ENCODE data around the gene FMN1.

The FMN1 gene

DNA sequence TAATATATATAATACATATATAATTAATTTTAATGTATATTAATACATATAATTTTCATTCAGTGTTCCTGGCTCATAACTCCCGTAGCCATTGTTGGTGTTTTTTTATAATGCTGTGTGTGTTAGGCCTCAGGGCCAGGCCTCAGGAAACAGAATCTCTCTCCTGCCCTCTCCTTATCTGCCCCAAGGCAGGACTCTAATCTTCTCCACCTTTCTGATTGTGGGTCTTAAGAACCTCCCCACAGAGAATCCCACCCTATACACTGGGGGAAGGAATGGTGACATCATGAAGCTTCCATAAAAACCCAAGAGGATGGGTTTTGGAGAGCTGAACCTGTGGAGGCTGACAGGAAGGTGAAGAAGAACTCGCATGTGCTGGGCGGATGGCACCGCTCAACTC is 4.0 kb upstream of the FMN1 start:
- no peak for DNase-seq

DNA sequence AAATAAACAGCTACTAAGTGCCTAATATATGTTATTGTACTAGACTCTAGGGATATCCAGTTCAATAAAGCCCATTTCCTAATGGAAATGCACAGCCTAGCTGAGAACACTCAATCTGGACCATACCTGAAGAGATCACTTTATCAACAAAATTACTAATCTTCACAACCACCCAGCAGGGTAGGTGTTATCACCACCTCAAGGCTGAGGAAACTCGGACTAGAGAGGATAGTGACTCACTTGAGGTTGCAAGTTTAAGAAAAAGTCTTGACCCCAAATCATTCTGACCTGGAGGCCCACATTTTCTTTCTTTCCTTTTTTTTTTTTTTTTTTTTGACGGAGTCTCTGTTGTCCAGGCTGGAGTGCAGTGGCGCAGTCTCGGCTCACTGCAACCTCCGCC is 3.1 kb upstream of the FMN1 start:
- no peak for DNase-seq

DNA sequence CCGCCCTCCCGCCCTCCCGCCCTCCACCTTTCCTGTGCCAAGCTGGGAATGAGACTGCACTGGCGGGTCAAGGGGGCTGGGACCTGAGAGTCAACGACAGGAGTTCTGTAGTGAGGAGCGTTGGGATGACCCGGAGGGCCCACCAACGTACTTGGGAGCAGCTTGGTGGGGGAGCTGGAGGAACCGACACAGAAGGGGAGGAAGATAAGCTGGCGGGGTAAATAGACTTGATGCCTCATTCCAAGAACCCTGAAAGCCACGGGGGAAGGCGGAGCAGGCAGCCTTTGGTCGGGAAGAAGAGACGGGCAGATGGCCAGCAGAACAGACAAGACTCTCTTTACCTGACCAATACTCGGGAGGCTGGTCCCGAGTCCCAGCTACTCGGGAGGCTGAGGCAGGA is 277 bp downstream of the FMN1 start:
- no peak for DNase-seq

DNA sequence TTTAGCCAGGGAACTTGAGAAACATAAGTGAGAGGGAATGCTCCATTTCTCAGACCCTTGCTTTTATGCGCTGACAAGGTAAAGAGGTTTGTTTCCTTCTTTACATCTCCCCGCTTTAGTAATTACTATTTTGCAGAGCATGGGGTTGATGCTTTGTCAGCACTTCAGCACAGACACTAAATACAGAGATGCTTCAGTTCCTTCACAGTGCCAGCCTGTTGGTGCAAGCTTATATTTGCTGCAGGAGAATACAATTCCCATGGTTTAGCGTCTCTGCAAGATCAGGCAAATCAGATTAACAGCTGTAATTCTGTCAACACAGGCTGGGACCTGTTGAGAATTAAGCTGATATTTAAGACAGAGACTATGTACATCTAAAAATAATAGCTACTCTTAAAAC is 2.9 kb downstream of the FMN1 start:
- no peak for DNase-seq

DNA sequence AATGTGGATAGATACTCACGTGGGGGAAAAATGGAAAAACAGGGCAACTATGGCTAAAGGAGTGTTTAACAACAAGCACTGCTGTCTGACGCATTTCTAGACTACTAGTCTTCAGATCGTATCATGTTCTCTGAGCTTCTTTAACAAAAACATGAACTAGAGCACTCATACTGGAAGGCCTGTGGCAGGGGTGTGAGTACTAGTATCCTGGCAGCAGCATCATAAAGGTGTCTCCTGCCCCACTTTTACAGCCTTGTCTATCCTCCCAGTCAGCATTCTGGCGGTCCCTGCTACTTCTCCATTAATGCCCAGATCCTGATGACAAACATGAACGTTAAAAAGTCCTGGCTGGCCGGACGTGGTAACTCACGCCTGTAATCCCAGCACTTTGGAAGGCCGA is 4.0 kb downstream of the FMN1 start:
- DNase-seq = peak in 1 of 5 donors; percentile 55

DNA sequence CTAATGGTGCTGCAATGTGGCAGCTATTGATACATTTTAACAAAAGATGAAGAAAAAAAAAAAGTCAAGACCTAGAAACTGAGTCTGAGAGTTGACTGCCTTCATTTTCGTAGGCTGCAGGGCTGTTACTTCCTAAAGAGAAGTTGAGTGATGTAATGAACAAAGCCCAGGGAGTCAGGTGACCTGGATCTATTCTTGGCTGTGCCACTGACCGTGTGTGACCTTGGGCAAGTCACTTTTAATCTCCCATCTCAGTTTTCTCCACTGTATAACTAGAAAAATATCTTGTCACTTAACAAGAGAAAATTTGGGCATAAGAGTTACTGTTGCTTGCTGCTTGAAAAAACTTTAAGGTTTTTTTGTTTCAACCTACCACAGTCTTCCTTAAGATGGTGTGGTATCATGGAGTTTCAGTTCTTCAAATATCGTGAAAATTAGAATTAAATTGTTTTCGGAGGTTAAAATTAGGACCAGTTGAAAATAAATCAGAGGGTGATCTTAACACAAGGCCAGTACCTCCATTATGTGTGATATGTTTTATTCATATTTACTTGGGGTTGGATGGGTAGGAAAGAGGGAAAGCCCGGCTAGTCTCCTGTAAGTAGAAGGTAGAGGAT is 5.8 kb downstream of the FMN1 start:
- DNase-seq = no peak

DNA sequence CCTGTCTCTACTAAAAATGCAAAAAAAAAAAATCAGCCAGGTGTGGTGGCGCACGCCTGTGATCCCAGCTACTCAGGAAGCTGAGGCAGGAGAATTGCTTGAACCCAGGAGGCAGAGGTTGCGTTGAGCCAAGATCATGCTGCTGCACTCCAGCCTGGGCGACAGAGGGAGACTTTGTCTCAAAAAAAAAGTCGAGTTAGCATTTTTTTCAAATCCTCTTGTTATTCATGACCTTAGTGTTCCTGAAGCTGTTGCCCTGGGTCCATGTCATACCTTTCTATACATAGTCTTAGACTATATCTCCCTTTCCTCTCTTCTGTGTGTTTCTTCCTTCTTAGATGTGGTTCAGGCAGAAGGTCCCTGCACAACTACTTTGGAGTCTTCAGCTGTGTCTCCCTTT is 6.4 kb downstream of the FMN1 start:
- DNase-seq = no peak

DNA sequence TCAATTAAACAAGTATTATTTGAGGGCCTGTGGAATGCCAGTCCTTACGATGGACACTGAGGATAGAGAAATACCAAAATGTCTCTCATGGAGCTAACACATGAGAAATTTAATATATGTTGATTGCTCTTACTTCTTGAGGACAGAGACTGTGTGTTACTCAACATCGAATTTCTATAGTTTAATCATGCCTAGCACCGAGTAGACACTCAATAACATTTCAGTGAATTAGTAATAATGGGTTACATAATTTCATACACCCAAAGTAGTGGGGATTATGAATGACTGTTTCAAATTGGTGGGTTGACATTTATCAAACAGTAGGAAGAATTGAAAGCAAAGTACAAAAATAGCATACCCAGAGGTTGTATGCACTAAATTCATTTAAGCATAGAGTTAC is 11.2 kb downstream of the FMN1 start:
- no peak for DNase-seq

DNA sequence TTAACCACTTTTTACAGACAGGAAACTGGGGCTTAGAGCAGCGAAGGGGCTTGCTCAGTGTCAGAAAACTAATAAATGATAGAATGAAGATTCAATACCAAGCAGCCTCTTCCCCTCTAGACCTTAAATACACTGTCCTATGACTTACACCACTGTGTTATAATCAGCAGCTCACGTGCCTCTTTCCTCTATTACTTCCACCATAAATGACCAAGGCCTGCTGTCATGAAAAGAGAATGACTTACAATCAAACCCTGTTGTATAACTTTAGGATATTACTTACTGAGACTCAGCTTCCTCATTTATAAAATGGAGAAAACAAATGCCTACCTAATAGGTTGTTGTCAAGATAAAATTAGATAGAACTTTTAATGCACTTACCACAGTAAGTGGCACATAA is 11.6 kb downstream of the FMN1 start:
- no peak for DNase-seq

DNA sequence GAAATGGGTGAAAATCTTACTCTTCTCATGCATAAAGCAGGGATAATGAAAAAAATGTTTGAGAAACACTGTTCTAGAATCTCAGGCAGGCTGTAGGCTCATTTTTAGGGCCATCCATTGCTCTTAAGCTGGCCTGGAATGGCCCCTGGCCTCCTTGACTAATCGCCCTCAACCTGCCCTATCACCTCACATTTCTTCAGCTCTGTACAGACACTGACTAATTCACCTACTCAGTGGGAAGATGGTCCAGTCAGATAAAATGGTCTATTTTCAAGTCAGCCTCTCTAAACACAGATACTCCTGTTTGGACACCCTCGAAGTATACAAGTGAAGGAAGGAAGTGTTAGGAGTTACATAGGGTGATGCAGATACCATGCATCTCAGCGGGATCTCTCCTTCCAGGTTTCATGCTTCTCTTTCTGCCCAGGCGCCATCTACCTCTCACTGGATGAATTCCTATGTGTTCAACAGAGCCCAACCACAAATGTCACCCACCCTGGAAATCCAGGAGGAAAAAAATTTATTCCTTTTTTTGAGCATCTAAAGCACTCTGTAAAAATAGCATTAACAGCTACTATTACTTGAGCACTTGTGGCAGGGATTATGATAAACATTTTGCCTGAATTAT is 12.1 kb downstream of the FMN1 start:
- no peak for DNase-seq

DNA sequence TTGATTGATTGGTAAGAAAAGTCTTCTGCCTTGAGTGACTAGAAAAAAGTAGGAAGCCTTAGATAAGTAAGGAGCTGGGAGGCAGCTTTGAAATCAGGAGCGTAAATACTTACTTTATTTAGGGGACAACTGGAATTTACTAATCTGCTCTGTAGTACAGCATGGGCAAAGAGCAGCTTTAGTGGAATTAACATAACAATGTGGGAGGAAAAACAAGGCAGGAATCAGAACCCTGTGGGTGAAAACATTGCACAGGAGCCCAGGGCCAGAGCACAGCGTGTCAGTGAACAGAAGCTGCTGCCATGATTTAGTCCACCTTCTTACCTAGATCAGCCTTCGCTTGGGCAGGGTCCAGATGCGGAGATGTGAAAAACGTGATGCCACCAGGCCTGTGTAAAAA is 14.6 kb downstream of the FMN1 start:
- DNase-seq = no peak

DNA sequence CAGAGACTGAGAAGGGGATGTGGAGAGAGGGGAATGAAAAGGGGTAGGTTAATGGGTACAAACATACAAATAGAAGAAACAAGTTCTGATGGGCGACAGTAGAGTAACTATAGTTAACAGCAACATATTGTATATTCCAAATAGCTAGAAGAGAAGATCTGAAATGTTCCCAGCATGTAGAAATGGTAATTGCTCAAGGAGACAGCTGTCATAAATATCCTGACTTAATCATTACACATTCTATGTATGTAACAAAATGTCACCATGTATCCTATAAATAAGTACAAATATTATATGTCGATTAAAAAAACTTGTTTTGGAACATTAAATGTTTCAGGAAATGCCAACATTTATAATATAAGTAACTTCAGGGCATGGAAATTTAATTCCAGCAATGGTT is 23.3 kb downstream of the FMN1 start:
- no peak for DNase-seq

DNA sequence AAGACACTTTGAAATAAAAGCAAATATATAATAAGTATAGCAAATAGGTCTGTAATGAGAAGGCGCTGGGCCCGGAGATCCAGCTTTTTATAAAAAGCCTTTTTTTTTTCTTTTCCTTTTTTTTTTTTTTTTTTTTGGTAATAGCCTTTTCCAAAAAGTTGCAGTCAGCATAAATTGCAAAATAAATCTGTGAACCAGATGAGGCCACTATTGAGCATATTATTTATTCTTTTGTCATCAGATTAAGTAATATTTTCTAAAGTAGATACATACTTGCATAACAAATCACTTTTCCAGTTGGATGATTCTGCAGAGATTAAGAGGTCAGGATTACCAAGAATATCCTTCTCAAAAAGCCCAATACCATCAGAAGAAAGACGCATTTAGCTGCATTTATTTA is 24.9 kb downstream of the FMN1 start:
- no peak for DNase-seq

DNA sequence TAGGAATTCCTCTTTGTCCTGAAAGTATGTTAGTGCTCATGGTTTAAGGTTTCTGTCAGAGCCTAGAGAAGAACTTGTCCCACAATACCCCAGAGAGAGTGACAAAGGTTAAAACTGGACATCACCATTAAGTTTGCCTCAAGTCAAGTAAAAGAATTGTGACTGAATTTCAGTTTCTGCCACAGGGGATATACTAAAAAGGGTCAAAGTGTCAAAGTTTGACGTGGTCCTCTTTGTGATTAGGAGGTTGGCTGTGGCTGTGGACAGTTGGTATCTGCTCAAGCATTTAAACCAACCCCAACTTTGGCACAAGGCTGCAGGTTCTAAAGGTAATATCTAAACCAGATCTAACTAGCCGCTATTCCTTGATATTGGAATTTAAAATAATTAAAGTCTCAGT is 26.1 kb downstream of the FMN1 start:
- DNase-seq = no peak

DNA sequence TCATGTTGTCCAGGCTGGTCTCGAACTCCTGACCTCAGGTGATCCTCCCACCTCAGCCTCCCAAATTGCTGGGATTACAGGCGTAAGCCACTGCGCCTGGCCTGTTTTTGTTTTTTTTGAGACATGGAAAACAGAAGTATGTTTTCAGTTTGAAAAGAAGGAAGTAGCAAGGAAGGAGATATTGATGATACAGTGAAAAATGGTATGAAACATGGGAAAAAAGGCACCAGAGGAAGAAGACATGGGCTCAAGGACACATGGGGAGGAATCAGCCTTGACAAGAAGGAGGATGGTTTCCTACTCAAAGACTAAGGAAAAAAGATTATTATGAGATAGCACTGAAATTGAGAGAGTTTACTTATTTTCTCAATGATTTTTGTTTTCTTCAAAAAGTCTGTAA is 30.7 kb downstream of the FMN1 start:
- no peak for DNase-seq

DNA sequence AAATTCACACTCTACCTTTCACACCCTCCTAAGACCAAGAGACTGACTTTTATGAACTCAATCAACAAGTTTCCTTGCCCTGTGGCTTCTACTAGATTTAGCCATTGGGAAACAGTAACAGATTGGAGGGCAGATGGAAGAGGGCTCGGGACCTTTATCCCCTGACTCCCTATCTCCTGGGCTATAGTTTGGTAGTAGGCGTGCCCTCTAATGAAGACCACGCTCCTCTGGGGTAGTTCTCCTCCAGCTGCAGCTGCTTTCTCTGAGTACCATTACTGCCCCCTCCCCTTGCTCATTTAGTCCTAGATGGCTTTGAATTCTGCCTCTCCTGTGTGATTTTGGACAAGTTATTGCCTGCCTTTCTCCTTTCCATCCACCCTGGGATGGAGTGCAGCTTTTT is 33.3 kb downstream of the FMN1 start:
- no peak for DNase-seq

DNA sequence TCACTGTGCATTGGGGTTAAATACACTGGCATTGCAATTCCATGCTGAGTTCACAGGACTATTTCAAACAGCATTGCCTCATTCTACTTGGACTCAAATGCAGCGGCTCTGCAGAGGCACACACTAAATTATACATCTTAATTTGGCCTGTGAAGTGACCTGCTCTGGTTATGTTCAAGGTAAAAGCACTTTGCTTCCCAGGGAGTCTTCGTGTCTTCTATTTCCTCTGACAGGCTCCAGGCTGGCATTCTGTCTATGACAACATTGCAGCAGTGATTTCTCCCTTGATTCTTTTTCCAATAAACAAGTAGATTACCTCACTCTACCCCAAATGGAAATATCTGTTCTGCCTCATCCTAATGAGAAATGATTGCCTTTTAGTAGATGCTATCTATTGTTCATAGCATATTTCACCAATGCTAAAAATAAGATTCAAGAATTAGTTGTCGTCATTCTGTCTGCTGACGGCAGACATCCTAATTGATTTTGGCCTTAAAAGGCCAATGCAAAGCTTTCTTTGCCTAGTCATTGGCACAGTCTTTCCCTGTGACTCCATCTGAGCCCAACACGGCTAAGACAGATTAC is 33.8 kb downstream of the FMN1 start:
- DNase-seq = no peak

DNA sequence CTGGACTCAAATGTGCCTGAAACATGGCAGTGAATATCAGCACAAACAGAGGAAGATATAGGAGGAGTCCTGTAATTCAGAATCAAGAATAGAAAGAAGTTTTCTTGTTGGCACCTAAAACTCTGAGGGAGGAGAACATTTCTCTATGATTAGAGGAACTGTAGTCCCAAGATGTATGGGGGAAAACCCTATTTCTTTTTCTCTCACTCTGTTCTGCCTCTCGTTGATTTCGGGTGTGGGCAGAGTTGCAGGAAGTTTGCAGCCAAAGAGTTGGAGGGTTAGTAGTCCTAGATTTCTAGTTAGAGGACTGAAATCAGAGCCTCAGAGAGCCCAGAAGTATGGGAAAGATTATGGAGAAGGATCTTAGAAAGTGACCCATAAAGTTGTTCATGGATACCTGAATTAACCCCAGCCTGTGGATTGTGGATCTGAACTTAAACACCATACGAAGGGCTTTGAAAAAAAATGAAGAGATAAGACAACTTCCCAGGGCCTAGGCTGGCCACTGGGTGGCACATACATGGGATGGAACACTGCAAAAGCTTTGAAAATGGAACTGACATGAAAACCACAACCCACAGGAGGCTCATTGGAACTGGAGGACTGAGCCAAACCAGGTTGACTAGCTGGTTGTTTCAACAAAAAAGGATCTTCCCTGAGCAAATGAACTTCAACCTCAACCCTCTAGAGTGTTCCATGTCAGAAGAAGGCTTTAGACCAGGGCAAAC is 34.6 kb downstream of the FMN1 start:
- DNase-seq = no peak

DNA sequence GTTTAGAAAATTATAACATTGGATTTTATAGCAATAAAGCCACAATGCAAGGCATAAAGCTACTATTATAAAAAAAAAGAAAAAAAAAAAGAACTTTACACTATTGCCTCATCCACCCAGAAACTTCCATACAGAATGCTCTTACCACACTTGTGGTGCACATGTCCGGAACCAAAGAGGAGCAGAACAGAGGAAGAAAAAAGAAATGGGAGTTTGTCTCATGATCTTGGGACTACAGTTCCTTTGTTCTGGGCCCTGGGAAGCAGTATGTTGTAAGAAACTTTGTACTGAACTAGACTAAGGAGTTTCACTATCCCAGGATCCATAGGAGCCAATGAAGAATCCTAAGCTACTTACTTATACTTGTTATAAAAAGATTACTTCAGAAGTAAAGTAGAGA is 36.1 kb downstream of the FMN1 start:
- DNase-seq = no peak

DNA sequence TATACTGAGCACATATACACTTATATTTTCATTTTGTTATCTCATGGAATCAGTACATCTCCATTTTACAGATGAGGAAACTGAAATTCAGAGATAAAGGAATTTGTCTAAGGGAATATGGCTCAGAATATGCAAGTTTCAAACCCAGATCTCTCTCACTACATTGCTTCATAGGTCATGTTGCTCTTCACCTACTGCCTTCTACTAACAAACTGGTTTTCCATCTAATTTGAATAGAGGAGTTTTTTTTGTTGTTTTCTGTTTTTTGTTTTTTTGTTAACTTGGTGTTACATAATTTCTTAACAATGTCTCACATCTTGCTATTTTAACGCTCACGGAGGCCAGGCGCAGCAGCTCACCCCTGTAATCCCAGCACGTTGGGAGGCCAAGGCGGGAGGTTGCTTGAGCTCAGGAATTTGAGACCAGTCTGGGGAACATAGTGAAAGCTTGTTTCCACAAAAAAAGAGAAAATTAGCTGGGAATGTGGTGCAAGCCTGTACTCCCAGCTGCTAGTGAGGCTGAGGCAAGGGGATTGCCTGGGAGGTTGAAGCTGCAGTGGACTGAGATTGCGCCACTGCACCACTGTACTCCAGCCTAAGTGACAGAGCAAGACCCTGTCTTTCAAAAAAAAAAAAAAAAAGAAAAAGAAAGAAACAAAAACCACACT is 37.0 kb downstream of the FMN1 start:
- DNase-seq = no peak

DNA sequence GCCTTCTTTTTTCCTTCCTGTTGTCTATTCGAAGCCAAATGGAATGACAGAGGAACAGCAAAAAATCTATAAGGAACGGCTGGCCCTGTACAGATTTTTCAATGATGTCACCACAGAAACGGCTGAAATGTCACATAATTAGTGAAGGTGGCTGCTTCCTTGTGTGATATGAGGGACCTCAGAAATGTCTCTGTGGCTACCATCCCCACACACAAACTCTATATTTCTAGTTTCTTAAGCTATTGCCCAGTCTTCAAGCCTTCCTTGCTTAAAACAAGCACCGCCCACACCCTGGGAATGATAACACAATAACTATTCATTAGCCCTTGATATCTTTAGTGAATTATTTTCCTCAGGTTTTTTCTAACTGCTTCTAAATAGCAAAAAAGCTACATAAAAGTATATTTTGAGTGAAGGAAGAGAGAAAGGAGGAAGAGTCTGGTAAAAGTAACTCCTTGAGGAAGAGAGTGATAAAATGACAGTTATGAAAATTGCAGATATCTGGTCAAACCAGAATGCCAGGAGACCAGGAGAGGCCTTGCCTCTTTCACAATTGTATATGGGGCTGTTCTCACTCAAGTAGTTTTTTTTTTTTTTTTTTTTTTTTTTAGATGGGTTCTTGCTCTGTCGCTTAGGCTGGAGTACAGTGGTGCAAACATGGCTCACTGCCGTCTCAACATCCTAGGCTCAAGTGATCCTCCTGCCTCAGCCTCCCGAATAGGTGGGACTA is 38.7 kb downstream of the FMN1 start:
- no peak for DNase-seq

DNA sequence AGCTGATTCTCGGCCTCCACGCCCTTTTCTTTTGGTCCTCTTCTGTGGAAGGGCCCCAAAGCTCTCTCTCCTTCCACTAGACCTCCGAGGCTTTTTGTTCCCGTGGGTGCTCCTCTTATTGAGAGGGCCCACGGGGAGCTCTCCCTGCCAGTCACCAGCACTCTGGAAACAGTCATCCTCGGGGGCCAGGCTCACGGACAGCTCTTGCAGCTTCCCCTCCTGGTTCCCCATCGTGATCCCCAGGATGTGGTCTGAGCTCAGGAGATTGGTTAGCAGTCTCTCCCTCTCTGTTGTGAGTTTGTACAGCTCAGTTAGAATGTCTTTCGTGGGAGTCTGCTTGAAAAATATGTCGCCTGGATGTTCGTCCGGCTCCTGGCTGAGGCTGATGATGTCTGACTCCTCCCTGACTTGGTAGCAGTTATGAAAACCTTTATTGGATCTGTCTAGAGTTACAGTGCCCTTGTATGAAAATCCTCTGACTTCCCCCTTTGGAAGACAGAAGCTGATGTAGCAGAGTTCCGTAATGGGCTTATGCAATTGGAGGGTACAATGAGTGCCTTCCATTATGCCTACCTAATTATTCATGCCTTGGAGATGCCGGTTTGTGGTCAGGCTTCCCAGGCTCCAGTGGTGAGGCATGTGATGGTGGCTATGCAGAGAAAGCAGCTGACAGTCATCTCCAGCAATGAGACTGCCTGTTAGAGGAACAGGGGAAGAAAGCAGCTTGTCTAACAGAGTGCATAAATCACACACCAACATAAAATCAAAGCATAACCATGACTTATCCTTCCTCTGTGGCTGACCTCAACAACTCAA is 40.0 kb downstream of the FMN1 start:
- no peak for DNase-seq
